ENCODE results near the gene ATF4.
"Not testable (repeated sequence)": the region's sequence is repeated elsewhere in the genome, so short reads cannot be mapped to it uniquely, and the experiment has no call there.

The ATF4 gene

GRCh38 chr22:39507021-39507420, 13.3 kb upstream of the ATF4 start:
- DNase-seq: not testable (repeated sequence)

GRCh38 chr22:39508393-39508792, 12.0 kb upstream of the ATF4 start:
- no peak for DNase-seq

GRCh38 chr22:39510529-39511149, 9.7 kb upstream of the ATF4 start:
- DNase-seq: no peak

DNA sequence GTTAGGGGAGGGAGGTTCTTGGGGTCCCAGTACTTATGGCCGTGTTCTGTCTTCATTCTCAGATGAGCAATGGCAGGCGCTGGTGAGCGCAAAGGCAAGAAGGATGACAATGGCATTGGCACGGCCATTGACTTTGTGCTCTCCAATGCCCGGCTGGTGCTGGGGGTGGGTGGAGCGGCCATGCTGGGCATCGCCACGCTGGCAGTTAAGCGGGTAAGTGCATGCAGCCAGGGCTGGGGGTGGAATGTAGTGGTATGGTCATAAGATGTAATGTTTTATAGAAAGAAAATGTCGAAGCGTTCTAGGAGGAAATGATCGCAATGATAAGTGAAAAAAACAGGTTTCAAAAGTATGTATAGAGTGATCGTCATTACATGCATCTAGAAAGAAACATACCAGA, 9.1 kb upstream of the ATF4 start:
- no peak for DNase-seq

DNA sequence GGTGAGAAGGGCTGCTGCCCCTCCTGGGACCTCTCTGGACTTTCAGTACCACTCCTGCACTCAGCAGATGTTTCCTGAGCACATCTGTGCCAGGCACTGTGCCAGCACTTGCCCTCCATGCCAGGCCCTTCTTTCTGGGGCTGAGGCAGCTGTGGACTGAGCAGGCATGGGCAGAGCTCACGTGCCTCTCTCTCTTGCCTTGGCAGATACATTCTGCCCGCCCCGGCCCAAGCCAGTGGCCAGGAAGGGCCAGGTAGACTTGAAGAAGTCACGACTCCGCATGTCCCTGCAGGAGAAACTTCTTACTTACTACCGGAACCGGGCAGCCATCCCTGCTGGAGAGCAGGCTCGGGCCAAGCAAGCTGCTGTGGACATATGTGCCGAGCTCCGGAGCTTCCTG, 8.3 kb upstream of the ATF4 start:
- DNase-seq: no peak

DNA sequence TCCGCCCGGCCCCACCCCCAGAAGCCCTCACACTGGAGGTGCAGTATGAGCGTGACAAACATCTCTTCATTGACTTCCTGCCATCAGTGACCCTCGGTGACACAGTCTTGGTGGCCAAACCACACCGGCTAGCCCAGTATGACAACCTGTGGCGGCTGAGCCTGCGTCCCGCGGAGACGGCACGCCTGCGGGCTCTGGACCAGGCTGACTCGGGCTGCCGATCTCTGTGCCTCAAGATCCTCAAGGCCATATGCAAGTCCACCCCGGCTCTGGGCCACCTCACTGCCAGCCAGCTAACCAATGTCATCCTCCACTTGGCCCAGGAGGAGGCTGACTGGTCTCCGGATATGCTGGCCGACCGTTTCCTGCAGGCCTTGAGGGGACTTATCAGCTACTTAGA, 6.6 kb upstream of the ATF4 start:
- no peak for DNase-seq

DNA sequence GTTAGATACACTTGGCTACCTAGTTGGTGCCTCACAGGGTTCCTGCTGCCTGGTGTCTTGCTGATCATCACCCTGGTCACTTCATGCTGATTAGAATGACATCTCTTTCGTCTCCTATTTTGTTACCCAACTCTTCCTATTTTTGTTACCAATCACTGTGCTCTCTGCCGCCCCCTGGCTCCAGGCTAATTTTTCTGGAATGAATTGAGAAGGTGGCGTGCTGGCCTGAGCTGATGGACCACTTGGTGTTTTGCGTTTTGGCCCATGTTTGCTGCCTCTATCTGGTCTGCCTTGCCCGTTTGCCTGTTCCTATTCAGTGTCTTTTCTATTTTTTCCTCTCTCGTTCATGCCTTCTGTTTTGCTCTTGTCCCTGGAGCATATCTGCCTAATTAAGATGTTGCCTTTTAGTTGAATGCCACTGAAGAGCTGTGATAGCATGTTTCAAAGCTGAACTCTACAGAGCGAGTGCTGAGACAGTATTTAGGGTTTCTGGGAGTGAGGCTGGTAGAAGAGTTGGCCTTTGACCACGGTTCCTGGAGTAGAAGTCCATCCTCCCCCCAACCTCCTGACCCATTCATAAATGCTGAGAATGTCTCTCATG, 5.9 kb upstream of the ATF4 start:
- DNase-seq: no peak

DNA sequence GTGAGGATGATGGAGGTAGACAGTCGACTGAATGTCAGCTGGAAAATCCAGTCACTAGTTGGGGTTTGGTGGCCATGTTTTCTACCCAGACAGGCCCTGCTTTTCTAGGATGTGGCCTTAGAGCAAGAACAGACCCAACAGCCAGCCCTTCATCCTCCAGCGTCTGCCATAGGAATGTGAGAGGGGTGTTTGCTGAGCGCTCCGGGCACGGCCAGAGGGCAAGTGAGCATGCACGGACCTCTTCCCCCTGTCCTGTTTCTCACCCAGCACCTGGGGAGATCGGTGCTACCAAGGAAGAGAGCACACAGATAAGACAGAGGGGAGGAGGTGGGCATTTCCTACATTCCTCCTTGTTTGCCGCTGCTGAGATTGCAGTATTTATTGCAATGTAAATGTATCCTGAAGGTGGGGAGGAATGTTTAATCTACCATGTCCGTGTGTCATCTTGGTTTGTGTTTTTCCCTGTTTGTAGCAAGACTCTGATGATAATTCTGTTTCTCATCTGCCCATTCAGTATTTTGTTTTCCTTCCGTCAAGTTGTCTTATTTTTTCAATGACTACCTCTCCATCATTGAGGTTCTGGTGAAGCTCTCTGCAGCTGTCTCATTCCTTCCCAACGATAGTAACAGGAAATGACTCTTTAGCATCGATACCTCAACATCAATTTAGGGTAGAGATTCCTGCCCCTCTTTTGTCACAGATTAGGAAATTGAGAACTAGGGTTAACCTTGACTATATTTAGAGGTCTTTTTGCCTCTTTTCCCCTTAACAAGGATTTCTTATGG, 4.9 kb upstream of the ATF4 start:
- DNase-seq: no peak

DNA sequence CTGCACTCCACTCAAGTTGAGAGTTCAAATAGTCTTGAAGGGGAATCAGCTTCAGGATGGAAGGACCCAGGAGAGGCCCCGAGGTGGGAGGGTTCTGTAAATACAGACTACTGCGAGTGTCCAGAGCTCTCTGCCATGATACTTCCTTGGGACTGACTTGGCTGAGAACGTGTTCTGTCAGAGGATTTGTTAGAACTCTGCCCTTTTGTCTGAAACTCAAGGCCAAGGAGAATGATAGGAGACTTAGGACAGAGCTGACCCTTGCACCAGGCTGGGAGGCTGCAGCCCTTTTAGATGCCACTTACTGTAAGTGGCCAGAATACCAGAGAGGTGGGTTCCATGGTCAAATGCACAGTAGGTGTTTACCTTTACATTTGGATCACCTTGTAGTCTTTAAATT, 2.9 kb upstream of the ATF4 start:
- no peak for DNase-seq

DNA sequence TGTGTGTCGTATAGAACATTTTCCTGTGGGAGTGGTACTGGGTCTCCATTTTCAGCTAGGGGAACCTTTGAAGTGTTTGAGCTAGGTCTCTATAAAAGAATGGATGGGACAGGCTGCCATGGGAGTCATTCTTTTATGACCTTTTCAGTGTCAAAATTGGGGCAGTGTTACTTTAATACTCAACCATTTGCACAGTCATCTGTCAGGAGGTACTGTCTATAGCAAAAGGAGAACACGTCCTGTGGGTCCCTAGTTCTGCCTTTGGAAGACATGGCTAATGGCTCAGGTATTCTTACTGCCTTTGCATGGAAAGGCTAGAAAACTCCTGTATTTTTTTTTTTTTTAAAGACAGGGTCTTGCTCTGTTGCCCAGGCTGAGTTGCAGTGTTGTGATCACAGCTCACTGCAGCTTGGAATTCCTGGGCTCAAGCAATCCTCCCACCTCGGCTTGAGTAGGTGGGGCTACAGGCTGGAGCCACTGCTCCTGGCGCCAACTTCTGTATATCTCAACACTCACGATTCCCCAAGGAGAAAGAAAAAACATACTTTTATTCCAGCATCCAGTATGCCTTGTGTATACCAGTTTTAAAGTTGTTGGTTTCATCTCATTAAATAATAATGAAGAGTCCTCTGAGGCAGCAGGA, 2.1 kb upstream of the ATF4 start:
- DNase-seq: no peak

- no peak for DNase-seq
These were observed 1.2 kb upstream of the ATF4 start for GRCh38 chr22:39518996-39519680.

- peak; percentile 96 for DNase-seq
These were observed 609 bp upstream of the ATF4 start for GRCh38 chr22:39519681-39520225.

DNA sequence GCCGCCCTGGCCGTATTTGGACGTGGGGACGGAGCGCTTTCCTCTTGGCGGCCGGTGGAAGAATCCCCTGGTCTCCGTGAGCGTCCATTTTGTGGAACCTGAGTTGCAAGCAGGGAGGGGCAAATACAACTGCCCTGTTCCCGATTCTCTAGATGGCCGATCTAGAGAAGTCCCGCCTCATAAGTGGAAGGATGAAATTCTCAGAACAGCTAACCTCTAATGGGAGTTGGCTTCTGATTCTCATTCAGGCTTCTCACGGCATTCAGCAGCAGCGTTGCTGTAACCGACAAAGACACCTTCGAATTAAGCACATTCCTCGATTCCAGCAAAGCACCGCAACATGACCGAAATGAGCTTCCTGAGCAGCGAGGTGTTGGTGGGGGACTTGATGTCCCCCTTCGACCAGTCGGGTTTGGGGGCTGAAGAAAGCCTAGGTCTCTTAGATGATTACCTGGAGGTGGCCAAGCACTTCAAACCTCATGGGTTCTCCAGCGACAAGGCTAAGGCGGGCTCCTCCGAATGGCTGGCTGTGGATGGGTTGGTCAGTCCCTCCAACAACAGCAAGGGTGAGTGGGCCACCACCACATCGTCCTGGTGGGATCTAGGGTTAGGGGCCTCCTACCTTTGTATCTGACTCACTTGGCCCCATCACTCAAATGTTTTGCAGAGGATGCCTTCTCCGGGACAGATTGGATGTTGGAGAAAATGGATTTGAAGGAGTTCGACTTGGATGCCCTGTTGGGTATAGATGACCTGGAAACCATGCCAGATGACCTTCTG, 934 bp downstream of the ATF4 start:
- DNase-seq: not testable (repeated sequence)

- not testable (repeated sequence) for DNase-seq
These were observed 1.7 kb downstream of the ATF4 start for GRCh38 chr22:39522091-39522490.

GRCh38 chr22:39522567-39523300, 2.4 kb downstream of the ATF4 start:
- no peak for DNase-seq

- no peak for DNase-seq
These were observed 3.9 kb downstream of the ATF4 start for GRCh38 chr22:39524089-39524752.

DNA sequence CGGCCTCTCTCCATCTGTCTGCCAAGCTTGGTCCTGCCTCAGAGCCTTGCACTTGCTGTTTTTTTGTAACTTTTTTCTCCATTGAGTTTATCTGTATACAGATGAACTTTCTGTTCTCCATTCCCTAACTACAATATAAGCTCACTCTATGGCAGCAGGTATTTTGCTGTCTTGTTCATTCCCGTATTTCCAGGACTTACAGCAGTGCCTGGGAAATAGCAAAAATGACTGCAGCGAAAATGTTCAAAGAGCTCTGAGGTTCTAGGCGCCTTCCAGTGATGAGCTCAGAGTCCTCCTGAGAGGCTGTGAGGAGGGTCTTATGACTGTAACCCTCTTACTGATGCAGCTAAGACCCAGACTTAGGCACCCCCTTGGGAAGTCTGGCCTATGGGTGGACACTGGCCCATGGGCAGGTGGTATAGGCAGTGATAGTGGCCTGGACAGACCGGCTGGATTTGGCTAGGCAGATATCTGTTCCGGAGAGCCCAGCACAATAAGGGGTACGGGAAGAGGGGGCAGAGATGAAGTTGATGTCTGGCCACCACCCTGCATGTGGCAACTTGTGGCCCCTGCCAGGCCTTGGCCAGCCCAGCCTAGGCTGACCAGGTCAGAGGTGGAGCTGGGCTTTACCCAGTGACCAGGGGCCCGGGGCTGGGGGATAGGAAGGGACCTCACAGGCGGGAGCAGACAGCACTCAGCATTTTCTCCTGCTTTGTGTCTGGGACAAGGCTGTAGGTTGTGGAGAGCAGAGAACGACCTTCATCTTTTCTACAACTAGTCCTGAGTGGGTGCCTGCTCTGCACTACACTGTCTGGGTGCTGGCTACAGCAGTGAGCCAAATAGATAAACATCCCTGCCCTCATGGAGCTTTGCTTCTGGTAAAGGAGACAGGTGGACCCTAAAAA, 4.6 kb downstream of the ATF4 start:
- DNase-seq: no peak

DNA sequence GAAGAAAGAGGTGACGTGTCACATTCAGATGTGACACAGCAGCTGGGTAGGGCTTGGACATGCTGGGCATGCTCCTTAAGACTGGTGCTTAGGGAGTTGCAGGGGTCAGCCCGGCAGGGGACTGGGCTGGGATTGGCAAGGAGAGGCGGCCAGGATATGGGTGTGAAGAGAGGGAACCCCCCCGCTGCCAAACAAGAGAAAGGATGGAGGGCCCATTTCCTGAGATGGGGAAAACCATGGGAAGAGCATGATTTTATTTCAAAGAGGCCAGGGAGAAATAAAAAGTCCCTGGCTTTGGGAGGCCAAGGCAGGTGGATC, 5.3 kb downstream of the ATF4 start:
- no peak for DNase-seq

- DNase-seq: no peak
These were observed 6.4 kb downstream of the ATF4 start for GRCh38 chr22:39526736-39527171.

Measured in right kidney (tissue), 1 donor.